OCI-LY7 (cell line): ENCODE data around the gene ZBP1. TPM values are rescaled to one million over a fixed set of nuclear protein-coding genes. Genes with fewer than 3 reads are reported as not detected.

Experiments
- total RNA-seq, 2 experiments: library from RNA; depleted of rRNA in 1 of 2; stranded (reverse); fragments of >200 nt in 1 of 2; shearing (Covaris generic) in 1 of 2; gene quantifications; 2 replicates each; pipeline ENCODE4 v1.2.3, GENCODE V29; 2014 to 2022

Gene ZBP1
- total RNA-seq, 2 experiments from 2014 or later = 1.5 to 3.7 TPM

Other genes starting within 250 kb of the ZBP1 start
- gene RBM38, start 229.0 kb downstream of the ZBP1 start, total RNA-seq (2014; rRNA removed; shearing (Covaris generic)) = 136 and 174 TPM in 2 replicates
- gene RBM38, start 229.0 kb downstream of the ZBP1 start, total RNA-seq (2022) = 119 and 128 TPM in 2 replicates
- gene CTCFL, start 95.3 kb downstream of the ZBP1 start, total RNA-seq (2014; rRNA removed; shearing (Covaris generic)) = 0.63 TPM in 1 of 2 replicates, not detected in the other
- gene CTCFL, start 95.3 kb downstream of the ZBP1 start, total RNA-seq (2022) = not detected in 2 replicates
- gene PCK1, start 59.3 kb downstream of the ZBP1 start, total RNA-seq (2014; rRNA removed; shearing (Covaris generic)) = 5.7 and 6.9 TPM in 2 replicates
- 13.0 and 13.4 TPM in 2 replicates for gene PCK1, start 59.3 kb downstream of the ZBP1 start, total RNA-seq (2022)
- gene PMEPA1, start 89.6 kb upstream of the ZBP1 start, total RNA-seq (2014; rRNA removed; shearing (Covaris generic)) = 1.4 and 1.8 TPM in 2 replicates
- gene PMEPA1, start 89.6 kb upstream of the ZBP1 start, total RNA-seq (2022) = 3.7 and 4.3 TPM in 2 replicates